ENCODE results near the gene AGPAT3.

AGPAT3 gene

GRCh38 chr21:44003307-44003966 lies 138.4 kb downstream of the AGPAT3 start:
- no peak for DNase-seq

- DNase-seq: no peak
These were observed 140.0 kb downstream of the AGPAT3 start for GRCh38 chr21:44005071-44005470.

GRCh38 chr21:44005593-44005992 lies 140.6 kb downstream of the AGPAT3 start:
- DNase-seq: no peak

- no peak for DNase-seq
These were observed 141.1 kb downstream of the AGPAT3 start for GRCh38 chr21:44006017-44006619.

- DNase-seq: no peak
These were observed 141.6 kb downstream of the AGPAT3 start for GRCh38 chr21:44006656-44007055.

GRCh38 chr21:44010429-44010828 lies 145.4 kb downstream of the AGPAT3 start:
- peak; percentile 68 for DNase-seq

GRCh38 chr21:44011123-44011522 lies 146.1 kb downstream of the AGPAT3 start:
- no peak for DNase-seq

- DNase-seq: peak; percentile 86
These were observed 146.8 kb downstream of the AGPAT3 start, which contains the start of gene TRAPPC10 for GRCh38 chr21:44011579-44012473. Gene TRAPPC10 (plus strand): TSS chr21:44012309. CDS start chr21:44012494, 185 bp downstream.

- peak; percentile 24 for DNase-seq
These were observed 147.7 kb downstream of the AGPAT3 start for GRCh38 chr21:44012474-44013379.

- DNase-seq: no peak
These were observed 148.5 kb downstream of the AGPAT3 start for GRCh38 chr21:44013380-44014088.

- DNase-seq: no peak
These were observed 152.6 kb downstream of the AGPAT3 start for GRCh38 chr21:44017601-44018000.

- DNase-seq: no peak
These were observed 153.1 kb downstream of the AGPAT3 start for GRCh38 chr21:44018127-44018526.

- no peak for DNase-seq
These were observed 154.0 kb downstream of the AGPAT3 start for GRCh38 chr21:44018813-44019567.

- no peak for DNase-seq
These were observed 154.5 kb downstream of the AGPAT3 start for GRCh38 chr21:44019568-44019958.

- DNase-seq: no peak
These were observed 155.5 kb downstream of the AGPAT3 start for GRCh38 chr21:44020551-44020950.

- DNase-seq: no peak
These were observed 156.0 kb downstream of the AGPAT3 start for GRCh38 chr21:44021064-44021463.

- DNase-seq: no peak
These were observed 159.2 kb downstream of the AGPAT3 start for GRCh38 chr21:44024257-44024656.

- DNase-seq: no peak
These were observed 159.9 kb downstream of the AGPAT3 start for GRCh38 chr21:44024887-44025353.

- DNase-seq: no peak
These were observed 162.7 kb downstream of the AGPAT3 start for GRCh38 chr21:44027607-44028286.

GRCh38 chr21:44028287-44028659 lies 163.2 kb downstream of the AGPAT3 start:
- DNase-seq: no peak
